Caco-2 (cell line): ENCODE data around the gene KRT3. TPM values are rescaled to one million over a fixed set of nuclear protein-coding genes. Genes with fewer than 3 reads are reported as not detected.

ENCODE experiments used
- BruUV-seq: library from RNA; stranded (reverse); fragments of 400-500 nt; replicated peaks from 2 replicates; lab custom pipeline; 2021; lab: Mats Ljungman, UMichigan
- CTCF ChIA-PET: fragments of 300-600 bp; sonication (Branson Sonifier 250); formaldehyde crosslinking; loops from one replicate; lab custom pipeline; 2022; ENCODE audit warnings: antibody characterized with exemption; lab: Charles Lee
- POLR2A ChIA-PET: fragments of 300-600 bp; sonication (Branson Sonifier 250); formaldehyde crosslinking; loops from one replicate; lab custom pipeline; 2022; ENCODE audit warnings: antibody characterized with exemption; lab: Charles Lee
- DNase-seq, 2 experiments: peaks; one replicate each; pipeline versions ENCODE4 v3.0.0 to v3.0.0-alpha.2; 2020 to 2022
- H3K27me3 ChIP-seq: replicated peaks from 2 replicates; pipeline ENCODE4 v1.6.0; 2011; ENCODE audit warnings: low read length; ENCODE audit not compliant: control insufficient read depth, insufficient read depth
- H3K36me3 ChIP-seq: 2 replicates; pipeline ENCODE4 v1.5.1; 2011; ENCODE audit warnings: low read length; ENCODE audit not compliant: control insufficient read depth, insufficient read depth
- H3K4me1 ChIP-seq: fragments of 250-450 bp; sonication (Bioruptor Pico); 2 replicates; pipeline ENCODE4 v1.5.1; 2020; ENCODE audit warnings: mild to moderate bottlenecking
- H3K4me3 ChIP-seq: 2 replicates; pipeline ENCODE4 v1.5.1; 2011; ENCODE audit warnings: low read depth, mild to moderate bottlenecking, control low read depth, low read length
- H3K9me3 ChIP-seq: fragments of 250-450 bp; sonication (Bioruptor Pico); 2 replicates; pipeline ENCODE4 v1.5.1; 2020; ENCODE audit warnings: mild to moderate bottlenecking, moderate library complexity
- H3K27ac Mint-ChIP-seq: one replicate; pipeline ENCODE4 v1.8.0; 2022; ENCODE audit warnings: mixed read lengths; ENCODE audit not compliant: unreplicated experiment
- H3K27me3 Mint-ChIP-seq: one replicate; pipeline ENCODE4 v1.8.0; 2022; ENCODE audit warnings: mixed read lengths; ENCODE audit not compliant: insufficient read depth, unreplicated experiment
- H3K36me3 Mint-ChIP-seq: one replicate; pipeline ENCODE4 v1.8.0; 2022; ENCODE audit warnings: mild to moderate bottlenecking, mixed read lengths; ENCODE audit not compliant: insufficient read depth, unreplicated experiment
- H3K4me1 Mint-ChIP-seq: one replicate; pipeline ENCODE4 v1.8.0; 2022; ENCODE audit warnings: low read depth, mixed read lengths; ENCODE audit not compliant: unreplicated experiment
- H3K4me3 Mint-ChIP-seq: one replicate; pipeline ENCODE4 v1.8.0; 2022; ENCODE audit warnings: mild to moderate bottlenecking, moderate library complexity, mixed read lengths; ENCODE audit not compliant: unreplicated experiment
- H3K9me3 Mint-ChIP-seq: one replicate; pipeline ENCODE4 v1.8.0; 2022; ENCODE audit warnings: mixed read lengths; ENCODE audit not compliant: unreplicated experiment
- intact Hi-C: fragments of 100-400 bp; cut with micrococcal nuclease; formaldehyde crosslinking; loops from one replicate; pipeline ENCODE4 v1.10.0; 2022; ENCODE audit not compliant: unreplicated experiment
- total RNA-seq: library from RNA; stranded (reverse); gene quantifications from 2 replicates; pipeline ENCODE4 v1.2.3, GENCODE V29; 2022
- TF ChIP-seq, protein P1 (sequence below), 2 experiments: fragments of 200-600 bp in 1 of 2; IDR thresholded peaks; 1 replicate in 1 of 2; 2 replicates in 1 of 2; pipeline versions ENCODE4 v1.5.1 to v1.8.0; 2011 to 2022; ENCODE audit warnings: antibody characterized with exemption in 1 of 2, control low read depth in 1 of 2, inconsistent platforms in 1 of 2, low read depth in 1 of 2, low read length in 1 of 2, mild to moderate bottlenecking in 1 of 2, moderate library complexity in 1 of 2; ENCODE audit not compliant: insufficient read depth in 1 of 2, severe bottlenecking in 1 of 2, unreplicated experiment in 1 of 2

KRT3 gene
- total RNA-seq, 1 experiment from 2014 or later = not detected

DNA sequence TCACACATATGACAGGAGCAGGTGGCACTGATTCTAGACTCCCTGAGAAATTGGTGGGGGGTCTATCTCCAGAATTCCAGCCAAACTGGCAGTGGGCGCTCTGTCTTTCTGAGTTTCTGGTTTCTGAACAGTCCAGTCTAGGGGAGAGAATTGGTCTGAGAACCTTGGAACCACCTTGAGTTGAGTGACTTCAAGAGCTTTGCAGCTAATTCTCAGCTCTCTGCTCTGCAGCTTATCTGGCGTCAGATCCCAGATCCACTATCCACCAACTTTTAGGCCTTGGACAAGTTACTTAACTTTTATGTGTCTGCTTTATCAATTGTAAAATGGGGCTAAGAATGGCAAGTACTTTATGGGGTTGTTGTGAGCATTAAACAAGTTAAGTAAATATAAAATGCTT, 17.1 kb downstream of the KRT3 start:
- no peaks in the 10 kb centered on the region for H3K9me3 Mint-ChIP-seq

DNA sequence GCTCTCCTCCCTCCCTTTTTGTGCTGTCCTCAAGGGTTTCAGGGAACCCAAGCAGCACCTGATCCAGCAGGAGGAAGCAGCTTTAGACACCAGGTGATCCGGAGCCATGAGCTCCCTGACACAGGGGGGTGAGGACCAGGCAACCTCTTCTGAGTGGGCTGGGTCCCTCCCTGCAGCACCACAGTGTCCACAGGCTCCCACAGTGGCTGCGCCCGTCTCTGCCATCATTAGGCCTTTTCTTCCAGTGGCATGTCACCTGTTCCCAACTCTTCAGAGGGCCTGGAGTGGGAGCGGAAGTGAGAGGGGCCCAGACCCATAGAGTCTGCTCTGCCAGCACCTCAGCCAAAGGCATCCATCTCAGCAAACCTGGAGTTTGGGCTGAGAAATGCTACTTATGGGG, 18.4 kb downstream of the KRT3 start:
- ChIA-PET CTCF (no interaction called here), POLR2A (no interaction called here)
- Histone ChIP-seq H3K4me1 (no peaks in the 10 kb centered on the region), H3K9me3 (no peaks in the 10 kb centered on the region), H3K4me3 (no peak overlapping the region), H3K36me3 (no peaks in the 10 kb centered on the region), H3K27me3 (no peaks in the 10 kb centered on the region)
- Mint-ChIP-seq H3K4me3 (no peak overlapping the region), H3K27ac (no peak overlapping the region), H3K27me3 (peaks cover 6% of the 10 kb centered on the region), H3K4me1 (no peaks in the 10 kb centered on the region), H3K36me3 (no peaks in the 10 kb centered on the region), H3K9me3 (no peaks in the 10 kb centered on the region)
- intact Hi-C loops = no loop called here
- no TSS peak for BruUV-seq
- DNase-seq = no peak
- TF ChIP-seq, protein P1, sequence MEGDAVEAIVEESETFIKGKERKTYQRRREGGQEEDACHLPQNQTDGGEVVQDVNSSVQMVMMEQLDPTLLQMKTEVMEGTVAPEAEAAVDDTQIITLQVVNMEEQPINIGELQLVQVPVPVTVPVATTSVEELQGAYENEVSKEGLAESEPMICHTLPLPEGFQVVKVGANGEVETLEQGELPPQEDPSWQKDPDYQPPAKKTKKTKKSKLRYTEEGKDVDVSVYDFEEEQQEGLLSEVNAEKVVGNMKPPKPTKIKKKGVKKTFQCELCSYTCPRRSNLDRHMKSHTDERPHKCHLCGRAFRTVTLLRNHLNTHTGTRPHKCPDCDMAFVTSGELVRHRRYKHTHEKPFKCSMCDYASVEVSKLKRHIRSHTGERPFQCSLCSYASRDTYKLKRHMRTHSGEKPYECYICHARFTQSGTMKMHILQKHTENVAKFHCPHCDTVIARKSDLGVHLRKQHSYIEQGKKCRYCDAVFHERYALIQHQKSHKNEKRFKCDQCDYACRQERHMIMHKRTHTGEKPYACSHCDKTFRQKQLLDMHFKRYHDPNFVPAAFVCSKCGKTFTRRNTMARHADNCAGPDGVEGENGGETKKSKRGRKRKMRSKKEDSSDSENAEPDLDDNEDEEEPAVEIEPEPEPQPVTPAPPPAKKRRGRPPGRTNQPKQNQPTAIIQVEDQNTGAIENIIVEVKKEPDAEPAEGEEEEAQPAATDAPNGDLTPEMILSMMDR (IDR thresholded peaks at IDR 0.05; ENCODE audit: insufficient read depth in 1 of 2, low read depth in 1 of 2, low read length in 1 of 2, severe bottlenecking in 1 of 2, unreplicated experiment in 1 of 2) = no peak

More for the DNA sequence above, 17.1 kb downstream of the KRT3 start:
- no peaks in the 10 kb centered on the region for H3K9me3 ChIP-seq
- no peaks in the 10 kb centered on the region for H3K36me3 ChIP-seq
- H3K4me3 ChIP-seq = no peak overlapping the region
- ChIA-PET CTCF (no interaction called here), POLR2A (no interaction called here)
- H3K4me1 ChIP-seq = no peaks in the 10 kb centered on the region
- H3K27me3 ChIP-seq = no peaks in the 10 kb centered on the region
- no peaks in the 10 kb centered on the region for H3K4me1 Mint-ChIP-seq
- H3K27ac Mint-ChIP-seq = no peak overlapping the region
- no peak overlapping the region for H3K4me3 Mint-ChIP-seq
- TF ChIP-seq, protein P1 (IDR thresholded peaks at IDR 0.05; ENCODE audit: insufficient read depth in 1 of 2, low read depth in 1 of 2, low read length in 1 of 2, severe bottlenecking in 1 of 2, unreplicated experiment in 1 of 2) = no peak
- no peaks in the 10 kb centered on the region for H3K36me3 Mint-ChIP-seq
- intact Hi-C loops = no loop called here
- no peak for DNase-seq
- H3K27me3 Mint-ChIP-seq = peaks cover 6% of the 10 kb centered on the region
- BruUV-seq = no TSS peak

DNA sequence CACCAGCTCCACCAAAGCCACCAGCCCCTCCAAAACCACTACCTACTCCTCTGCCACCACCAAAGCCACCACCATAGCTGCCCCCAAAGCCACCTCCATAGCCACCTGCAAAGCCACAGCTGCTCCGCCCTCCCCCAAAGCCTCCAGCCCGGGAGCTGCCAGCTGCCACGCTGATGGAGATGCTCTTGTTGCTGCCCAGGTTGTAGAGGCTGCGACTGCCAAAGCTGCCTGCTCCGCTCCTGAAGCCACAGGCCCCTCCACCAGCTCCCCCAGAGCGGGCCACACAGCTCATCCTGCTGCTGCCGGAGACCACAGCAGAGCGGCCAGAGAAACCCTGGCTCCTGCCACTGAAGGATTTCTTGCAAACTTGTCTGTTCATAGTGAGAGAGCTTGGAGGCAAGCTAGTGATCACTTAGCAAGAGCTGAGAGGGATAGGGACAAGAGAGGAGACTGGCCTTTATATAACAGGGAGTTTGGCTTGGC, 19.0 kb downstream of the KRT3 start, which contains the start of gene KRT76:
KRT76 (minus strand) TSS at position 433 of the 483 bp plus-strand sequence; CDS start at position 379, 54 bp downstream.
- H3K27ac Mint-ChIP-seq = no peak within 1 kb of the TSS
- no peak within 1 kb of the TSS for H3K4me3 Mint-ChIP-seq
- H3K36me3 Mint-ChIP-seq = no peaks in the 10 kb centered on the region
- no peak for DNase-seq
- H3K9me3 Mint-ChIP-seq = no peaks in the 10 kb centered on the region
- no TSS peak for BruUV-seq
- intact Hi-C loops = no loop called here
- H3K27me3 Mint-ChIP-seq = peaks cover 6% of the 10 kb centered on the region
- ChIA-PET CTCF (no interaction called here), POLR2A (no interaction called here)
- Histone ChIP-seq H3K27me3 (no peaks in the 10 kb centered on the region), H3K4me1 (no peaks in the 10 kb centered on the region), H3K36me3 (no peaks in the 10 kb centered on the region), H3K4me3 (no peak within 1 kb of the TSS), H3K9me3 (no peaks in the 10 kb centered on the region)
- H3K4me1 Mint-ChIP-seq = no peaks in the 10 kb centered on the region
- TF ChIP-seq, protein P1 (IDR thresholded peaks at IDR 0.05; ENCODE audit: insufficient read depth in 1 of 2, low read depth in 1 of 2, low read length in 1 of 2, severe bottlenecking in 1 of 2, unreplicated experiment in 1 of 2) = no peak
